Subcutaneous adipose tissue (tissue), 4 donors: ENCODE data around the gene CAMTA1. TPM values are rescaled to one million over a fixed set of nuclear protein-coding genes. Genes with fewer than 3 reads are reported as not detected.

ENCODE experiments used
- CTCF ChIP-seq: fragments of 450-650 bp; IDR thresholded peaks from one replicate; pipeline ENCODE4 v1.5.1; 2016; ENCODE audit warnings: low read depth, mild to moderate bottlenecking, control low read depth, antibody characterized with exemption, moderate library complexity
- total RNA-seq, 4 donors: library from RNA; depleted of rRNA; stranded (reverse); fragments of >200 nt; gene quantifications; one replicate each; pipeline ENCODE4 v1.1.0, GENCODE V29; 2016

Gene CAMTA1
- total RNA-seq, 4 donors from 2014 or later, result 58.6 to 82.5 (median 78.0) TPM

GRCh38 chr1:7103874-7104273, 318.6 kb downstream of the CAMTA1 start:
- TF ChIP-seq CTCF, result no peak

- no peak for TF ChIP-seq CTCF
These were observed 319.1 kb downstream of the CAMTA1 start for GRCh38 chr1:7104339-7104738.

GRCh38 chr1:7105269-7105668, 320.0 kb downstream of the CAMTA1 start:
- TF ChIP-seq CTCF, result no peak

GRCh38 chr1:7106442-7107108, 321.3 kb downstream of the CAMTA1 start:
- no peak for TF ChIP-seq CTCF

- TF ChIP-seq CTCF, result no peak
These were observed 322.0 kb downstream of the CAMTA1 start for GRCh38 chr1:7107109-7107830.

- no peak for TF ChIP-seq CTCF
These were observed 323.0 kb downstream of the CAMTA1 start for GRCh38 chr1:7108251-7108650.

GRCh38 chr1:7109901-7110300, 324.6 kb downstream of the CAMTA1 start:
- TF ChIP-seq CTCF, result no peak
